ENCODE results near the gene NEURL3.
A peak's percentile ranks its signal among the peaks of the same experiment; 100 is the strongest.

The NEURL3 gene

GRCh38 chr2:96539215-96539920, 34.2 kb upstream of the NEURL3 start:
- DNase-seq, result no peak

- DNase-seq, result no peak
Observed at GRCh38 chr2:96538487-96539214, 33.5 kb upstream of the NEURL3 start.

- DNase-seq, result no peak
Observed at GRCh38 chr2:96537734-96538486, 32.8 kb upstream of the NEURL3 start.

- no peak for DNase-seq
Observed at GRCh38 chr2:96537066-96537733, 32.0 kb upstream of the NEURL3 start.

- DNase-seq, result peak; percentile 94
Observed at GRCh38 chr2:96536445-96537065, 31.4 kb upstream of the NEURL3 start, which contains the start of gene ARID5A. ARID5A (plus strand) TSS chr2:96536752; CDS start chr2:96536827, 75 bp downstream.

GRCh38 chr2:96535331-96535730, 30.2 kb upstream of the NEURL3 start:
- DNase-seq, result no peak

GRCh38 chr2:96534701-96535181, 29.6 kb upstream of the NEURL3 start:
- DNase-seq, result no peak

- no peak for DNase-seq
Observed at GRCh38 chr2:96534141-96534540, 29.0 kb upstream of the NEURL3 start.

GRCh38 chr2:96533292-96534073, 28.3 kb upstream of the NEURL3 start:
- DNase-seq, result peak; percentile 78

- DNase-seq, result no peak
Observed at GRCh38 chr2:96532641-96533291, 27.6 kb upstream of the NEURL3 start.

- peak; percentile 94 for DNase-seq
Observed at GRCh38 chr2:96531872-96532505, 26.8 kb upstream of the NEURL3 start.

- DNase-seq, result no peak
Observed at GRCh38 chr2:96531366-96531765, 26.2 kb upstream of the NEURL3 start.

GRCh38 chr2:96530474-96531357, 25.6 kb upstream of the NEURL3 start:
- DNase-seq, result no peak

- DNase-seq, result no peak
Observed at GRCh38 chr2:96530144-96530430, 24.9 kb upstream of the NEURL3 start.

GRCh38 chr2:96529376-96530143, 24.4 kb upstream of the NEURL3 start:
- no peak for DNase-seq

- DNase-seq, result no peak
Observed at GRCh38 chr2:96528700-96529375, 23.7 kb upstream of the NEURL3 start.

GRCh38 chr2:96528006-96528699, 23.0 kb upstream of the NEURL3 start:
- DNase-seq, result peak; percentile 75

Data from left hindlimb (tissue), 1 donor.